Stimulated activated naive CD8-positive, alpha-beta T cell treated with anti-CD3 and anti-CD28 coated beads, Interleukin-15, amount 100 ng/mL, for 72 hours (primary cell): ENCODE measurements around the gene RAB3D.
A peak's percentile ranks its signal among the peaks of the same experiment; 100 is the strongest.

Source experiments
- ATAC-seq: fragments of 150-1000 bp; cut with Tn5 transposase; 2 replicates; pipeline ENCODE4 v1.10.0; 2021; ENCODE audit warnings: mild to moderate bottlenecking, moderate library complexity
- DNase-seq, 2 donors: peaks; one replicate each; pipeline ENCODE4 v3.0.0; 2021 to 2022
- H3K27ac Mint-ChIP-seq, 2 donors: one replicate each; pipeline ENCODE4 v1.8.0; 2022; ENCODE audit warnings: mild to moderate bottlenecking in 2 of 2, mixed read lengths in 2 of 2, moderate library complexity in 2 of 2
- H3K27me3 Mint-ChIP-seq: one replicate; pipeline ENCODE4 v1.8.0; 2022; ENCODE audit warnings: mixed read lengths
- H3K4me1 Mint-ChIP-seq: one replicate; pipeline ENCODE4 v1.8.0; 2022; ENCODE audit warnings: mild to moderate bottlenecking, mixed read lengths
- H3K4me3 Mint-ChIP-seq, 2 donors: one replicate each; pipeline ENCODE4 v1.8.0; 2022; ENCODE audit warnings: mild to moderate bottlenecking in 2 of 2, mixed read lengths in 2 of 2, moderate library complexity in 1 of 2
- H3K9me3 Mint-ChIP-seq, 2 donors: one replicate each; pipeline ENCODE4 v1.8.0; 2022; ENCODE audit warnings: mixed read lengths in 2 of 2

The RAB3D gene

GRCh38 chr19:11296264-11296663 lies 43.2 kb downstream of the RAB3D start:
- H3K4me1 Mint-ChIP-seq, result peaks cover 7% of the 10 kb centered on the region
- H3K27me3 Mint-ChIP-seq, result peaks cover 44% of the 10 kb centered on the region
- H3K4me3 Mint-ChIP-seq, result no peak overlapping the region
- peaks cover 0 to 5% of the 10 kb centered on the region in 2 donors for H3K9me3 Mint-ChIP-seq
- ATAC-seq (no peak), DNase-seq (no peak)
- H3K27ac Mint-ChIP-seq, result no peak overlapping the region

- no peak for DNase-seq
- H3K27me3 Mint-ChIP-seq, result peaks cover 49% of the 10 kb centered on the region
- ATAC-seq, result no peak
- peaks cover 7% of the 10 kb centered on the region for H3K4me1 Mint-ChIP-seq
- peaks cover 0 to 5% of the 10 kb centered on the region in 2 donors for H3K9me3 Mint-ChIP-seq
- no peak within 1 kb of the TSS for H3K4me3 Mint-ChIP-seq
- no peak within 1 kb of the TSS for H3K27ac Mint-ChIP-seq
Measured at GRCh38 chr19:11295665-11296245, 43.7 kb downstream of the RAB3D start, which contains the start of gene TSPAN16. TSPAN16 (plus strand) TSS chr19:11296160; CDS start chr19:11296298, 138 bp downstream.

- Mint-ChIP-seq H3K27ac (no peak overlapping the region), H3K4me1 (peaks cover 7% of the 10 kb centered on the region), H3K9me3 (peaks cover 0 to 2% of the 10 kb centered on the region in 2 donors), H3K4me3 (no peak overlapping the region), H3K27me3 (peaks cover 53% of the 10 kb centered on the region)
- ATAC-seq (no peak), DNase-seq (no peak)
Measured at GRCh38 chr19:11295180-11295579, 44.3 kb downstream of the RAB3D start.

- peaks cover 7% of the 10 kb centered on the region for H3K4me1 Mint-ChIP-seq
- ATAC-seq, result peak; percentile 98
- H3K27ac Mint-ChIP-seq, result peak overlapping the region in 1 of 2 donors; percentile 90
- H3K27me3 Mint-ChIP-seq, result peaks cover 66% of the 10 kb centered on the region
- H3K4me3 Mint-ChIP-seq, result peak overlapping the region; percentile 72 to 75
- peak; percentile 81 to 87 for DNase-seq
- no peaks in the 10 kb centered on the region for H3K9me3 Mint-ChIP-seq
Measured at GRCh38 chr19:11293433-11294389, 45.7 kb downstream of the RAB3D start.

GRCh38 chr19:11291991-11292390 lies 47.5 kb downstream of the RAB3D start:
- Mint-ChIP-seq H3K27me3 (peaks cover 82% of the 10 kb centered on the region), H3K4me1 (peaks cover 12% of the 10 kb centered on the region), H3K27ac (no peak overlapping the region), H3K4me3 (no peak overlapping the region), H3K9me3 (no peaks in the 10 kb centered on the region)
- ATAC-seq, result no peak
- DNase-seq, result no peak

- no peak overlapping the region for H3K27ac Mint-ChIP-seq
- DNase-seq (no peak), ATAC-seq (no peak)
- peaks cover 17% of the 10 kb centered on the region for H3K4me1 Mint-ChIP-seq
- no peak overlapping the region for H3K4me3 Mint-ChIP-seq
- H3K9me3 Mint-ChIP-seq, result no peaks in the 10 kb centered on the region
- peaks cover 86% of the 10 kb centered on the region for H3K27me3 Mint-ChIP-seq
Measured at GRCh38 chr19:11291415-11291814, 48.0 kb downstream of the RAB3D start.

GRCh38 chr19:11290256-11290655 lies 49.2 kb downstream of the RAB3D start:
- Mint-ChIP-seq H3K9me3 (no peaks in the 10 kb centered on the region), H3K27me3 (peaks cover 79% of the 10 kb centered on the region), H3K4me3 (no peak overlapping the region), H3K27ac (no peak overlapping the region), H3K4me1 (peaks cover 17% of the 10 kb centered on the region)
- ATAC-seq, result no peak
- no peak for DNase-seq

- DNase-seq, result no peak
- no peak overlapping the region for H3K27ac Mint-ChIP-seq
- no peak overlapping the region for H3K4me3 Mint-ChIP-seq
- H3K4me1 Mint-ChIP-seq, result peaks cover 10% of the 10 kb centered on the region
- no peak for ATAC-seq
- H3K27me3 Mint-ChIP-seq, result peaks cover 76% of the 10 kb centered on the region
- H3K9me3 Mint-ChIP-seq, result no peaks in the 10 kb centered on the region
Measured at GRCh38 chr19:11288349-11288748, 51.1 kb downstream of the RAB3D start.

GRCh38 chr19:11286312-11286974 lies 53.0 kb downstream of the RAB3D start:
- Mint-ChIP-seq H3K27me3 (peaks cover 84% of the 10 kb centered on the region), H3K4me3 (no peak overlapping the region), H3K9me3 (no peaks in the 10 kb centered on the region), H3K4me1 (peaks cover 10% of the 10 kb centered on the region), H3K27ac (no peak overlapping the region)
- no peak for DNase-seq
- no peak for ATAC-seq

- peaks cover 71% of the 10 kb centered on the region for H3K27me3 Mint-ChIP-seq
- no peak for DNase-seq
- H3K4me3 Mint-ChIP-seq, result no peak overlapping the region
- peaks cover 0 to 3% of the 10 kb centered on the region in 2 donors for H3K9me3 Mint-ChIP-seq
- H3K4me1 Mint-ChIP-seq, result peaks cover 16% of the 10 kb centered on the region
- ATAC-seq, result no peak
- no peak overlapping the region for H3K27ac Mint-ChIP-seq
Measured at GRCh38 chr19:11284515-11284914, 54.9 kb downstream of the RAB3D start.

- Mint-ChIP-seq H3K4me3 (no peak overlapping the region), H3K4me1 (peaks cover 9% of the 10 kb centered on the region), H3K27ac (no peak overlapping the region), H3K27me3 (peaks cover 63% of the 10 kb centered on the region), H3K9me3 (peaks cover 0 to 10% of the 10 kb centered on the region in 2 donors)
- DNase-seq (no peak), ATAC-seq (no peak)
Measured at GRCh38 chr19:11281356-11282049, 58.0 kb downstream of the RAB3D start.

- DNase-seq (peak; percentile 30 to 69), ATAC-seq (peak; percentile 90)
- H3K9me3 Mint-ChIP-seq, result peaks cover 0 to 10% of the 10 kb centered on the region in 2 donors
- H3K4me1 Mint-ChIP-seq, result peaks cover 9% of the 10 kb centered on the region
- H3K4me3 Mint-ChIP-seq, result peak overlapping the region; percentile 16 to 70
- peak overlapping the region in 1 of 2 donors; percentile 67 for H3K27ac Mint-ChIP-seq
- peaks cover 62% of the 10 kb centered on the region for H3K27me3 Mint-ChIP-seq
Measured at GRCh38 chr19:11279505-11280236, 59.8 kb downstream of the RAB3D start.

GRCh38 chr19:11278670-11279069 lies 60.8 kb downstream of the RAB3D start:
- H3K4me3 Mint-ChIP-seq, result no peak overlapping the region
- H3K4me1 Mint-ChIP-seq, result peaks cover 9% of the 10 kb centered on the region
- ATAC-seq, result no peak
- no peak overlapping the region for H3K27ac Mint-ChIP-seq
- peaks cover 0 to 10% of the 10 kb centered on the region in 2 donors for H3K9me3 Mint-ChIP-seq
- peaks cover 63% of the 10 kb centered on the region for H3K27me3 Mint-ChIP-seq
- DNase-seq, result no peak

- ATAC-seq, result no peak
- H3K27ac Mint-ChIP-seq, result no peak overlapping the region
- H3K4me1 Mint-ChIP-seq, result peaks cover 4% of the 10 kb centered on the region
- H3K9me3 Mint-ChIP-seq, result peaks cover 0 to 8% of the 10 kb centered on the region in 2 donors
- peaks cover 57% of the 10 kb centered on the region for H3K27me3 Mint-ChIP-seq
- no peak for DNase-seq
- no peak overlapping the region for H3K4me3 Mint-ChIP-seq
Measured at GRCh38 chr19:11274533-11275086, 64.8 kb downstream of the RAB3D start.
